Measurements from ENCODE around the gene CHMP2A. TPM values are rescaled to one million over a fixed set of nuclear protein-coding genes. Genes with fewer than 3 reads are reported as not detected.

CHMP2A gene
- total RNA-seq, 4 donors from 2014 or later = 104 to 129 (median 118) TPM

DNA sequence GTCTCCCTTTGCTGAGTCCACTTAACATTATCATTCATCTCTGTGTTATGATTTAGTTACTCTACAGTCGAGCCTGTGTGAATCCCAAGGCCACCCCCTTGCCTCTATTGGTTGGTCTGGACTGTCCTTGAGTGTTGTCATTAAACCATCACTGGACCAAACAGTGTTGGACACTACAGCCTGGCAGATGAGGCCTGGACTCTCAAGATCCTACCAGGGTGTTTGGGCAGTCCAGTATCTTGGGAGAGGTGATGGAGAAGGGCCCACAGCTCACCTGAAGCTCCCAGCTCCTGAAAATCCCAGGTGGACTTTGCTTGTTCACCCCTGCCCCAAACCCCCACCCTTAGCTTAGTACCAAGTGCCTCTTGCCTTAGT, 3.8 kb downstream of the CHMP2A start:
- H3K4me3 ChIP-seq (ENCODE audit: low read depth, poor library complexity, severe bottlenecking) = no peak overlapping the region
- TF ChIP-seq, protein P1, sequence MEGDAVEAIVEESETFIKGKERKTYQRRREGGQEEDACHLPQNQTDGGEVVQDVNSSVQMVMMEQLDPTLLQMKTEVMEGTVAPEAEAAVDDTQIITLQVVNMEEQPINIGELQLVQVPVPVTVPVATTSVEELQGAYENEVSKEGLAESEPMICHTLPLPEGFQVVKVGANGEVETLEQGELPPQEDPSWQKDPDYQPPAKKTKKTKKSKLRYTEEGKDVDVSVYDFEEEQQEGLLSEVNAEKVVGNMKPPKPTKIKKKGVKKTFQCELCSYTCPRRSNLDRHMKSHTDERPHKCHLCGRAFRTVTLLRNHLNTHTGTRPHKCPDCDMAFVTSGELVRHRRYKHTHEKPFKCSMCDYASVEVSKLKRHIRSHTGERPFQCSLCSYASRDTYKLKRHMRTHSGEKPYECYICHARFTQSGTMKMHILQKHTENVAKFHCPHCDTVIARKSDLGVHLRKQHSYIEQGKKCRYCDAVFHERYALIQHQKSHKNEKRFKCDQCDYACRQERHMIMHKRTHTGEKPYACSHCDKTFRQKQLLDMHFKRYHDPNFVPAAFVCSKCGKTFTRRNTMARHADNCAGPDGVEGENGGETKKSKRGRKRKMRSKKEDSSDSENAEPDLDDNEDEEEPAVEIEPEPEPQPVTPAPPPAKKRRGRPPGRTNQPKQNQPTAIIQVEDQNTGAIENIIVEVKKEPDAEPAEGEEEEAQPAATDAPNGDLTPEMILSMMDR (IDR thresholded peaks at IDR 0.05) = no peak
- no peak for TF ChIP-seq POLR2A (IDR thresholded peaks at IDR 0.05)
- 45 to 58% methylated on average over 1 of the region's 1 CpG for WGBS, 2 donors
- intact Hi-C loops (cut with DNase I; ENCODE audit: low total_unique reads) = no loop called here
- no peak for DNase-seq (ENCODE audit: low spot score in 2 of 2)

DNA sequence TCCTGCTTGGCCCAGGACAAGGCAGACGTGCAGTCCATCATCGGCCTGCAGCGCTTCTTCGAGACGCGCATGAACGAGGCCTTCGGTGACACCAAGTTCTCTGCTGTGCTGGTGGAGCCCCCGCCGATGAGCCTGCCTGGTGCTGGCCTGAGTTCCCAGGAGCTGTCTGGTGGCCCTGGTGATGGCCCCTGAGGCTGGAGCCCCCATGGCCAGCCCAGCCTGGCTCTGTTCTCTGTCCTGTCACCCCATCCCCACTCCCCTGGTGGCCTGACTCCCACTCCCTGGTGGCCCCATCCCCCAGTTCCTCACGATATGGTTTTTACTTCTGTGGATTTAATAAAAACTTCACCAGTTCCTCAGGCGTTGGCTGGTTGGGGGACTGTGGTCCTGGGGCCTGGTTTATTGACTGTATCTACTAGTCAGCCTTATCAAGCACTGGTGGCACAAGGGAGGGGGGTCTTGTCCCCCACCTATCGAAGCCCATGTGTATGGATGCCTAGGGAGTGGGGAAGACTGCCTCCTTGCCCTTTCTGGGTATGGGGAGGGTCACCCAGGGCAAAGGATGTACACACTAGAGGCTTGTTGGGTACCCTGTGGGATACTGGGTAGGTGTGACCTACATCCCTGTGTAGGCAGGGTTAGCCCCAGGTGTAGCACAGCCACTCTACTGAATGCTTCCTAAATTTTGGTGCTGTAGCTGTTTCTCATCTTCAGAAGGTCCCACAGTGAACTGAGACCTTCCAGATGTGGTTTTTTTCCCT, 4.4 kb downstream of the CHMP2A start:
- TF ChIP-seq POLR2A (IDR thresholded peaks at IDR 0.05) = no peak
- 83 to 84% methylated on average over 13 of the region's 13 CpGs for WGBS, 2 donors
- intact Hi-C loops (cut with DNase I; ENCODE audit: low total_unique reads) = no loop called here
- H3K4me3 ChIP-seq (ENCODE audit: low read depth, poor library complexity, severe bottlenecking) = no peak overlapping the region
- no peak for DNase-seq (ENCODE audit: low spot score in 2 of 2)

DNA sequence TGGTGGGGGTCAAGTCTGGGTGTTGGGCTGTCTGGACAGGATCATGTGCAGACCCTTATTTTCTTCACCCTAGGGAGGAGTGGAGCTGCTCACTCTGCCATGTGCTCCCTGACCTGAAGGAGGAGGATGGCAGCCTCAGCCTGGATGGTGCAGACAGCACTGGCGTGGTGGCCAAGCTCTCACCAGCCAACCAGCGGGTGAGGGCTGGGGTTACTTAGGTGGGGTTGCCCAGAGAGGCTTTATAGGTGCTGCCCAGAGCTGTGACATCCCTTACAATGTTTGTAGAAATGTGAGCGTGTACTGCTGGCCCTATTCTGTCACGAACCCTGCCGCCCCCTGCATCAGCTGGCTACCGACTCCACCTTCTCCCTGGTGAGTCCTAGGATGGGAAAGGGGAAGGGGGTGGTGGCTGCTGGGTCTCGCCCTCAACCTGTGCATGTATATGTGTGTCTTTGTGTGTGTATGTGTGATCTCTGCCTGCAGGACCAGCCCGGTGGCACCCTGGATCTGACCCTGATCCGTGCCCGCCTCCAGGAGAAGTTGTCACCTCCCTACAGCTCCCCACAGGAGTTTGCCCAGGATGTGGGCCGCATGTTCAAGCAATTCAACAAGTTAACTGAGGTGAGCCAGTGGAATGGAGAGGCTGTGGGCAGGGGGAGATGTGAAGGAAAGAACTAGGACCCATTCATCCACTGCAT, 5.1 kb downstream of the CHMP2A start:
- no peak overlapping the region for H3K4me3 ChIP-seq (ENCODE audit: low read depth, poor library complexity, severe bottlenecking)
- no peak for DNase-seq (ENCODE audit: low spot score in 2 of 2)
- intact Hi-C loops (cut with DNase I; ENCODE audit: low total_unique reads) = no loop called here
- TF ChIP-seq, protein P1 (IDR thresholded peaks at IDR 0.05) = no peak
- no peak for TF ChIP-seq POLR2A (IDR thresholded peaks at IDR 0.05)
- WGBS, 2 donors = 83 to 86% methylated on average over 11 of the region's 11 CpGs

DNA sequence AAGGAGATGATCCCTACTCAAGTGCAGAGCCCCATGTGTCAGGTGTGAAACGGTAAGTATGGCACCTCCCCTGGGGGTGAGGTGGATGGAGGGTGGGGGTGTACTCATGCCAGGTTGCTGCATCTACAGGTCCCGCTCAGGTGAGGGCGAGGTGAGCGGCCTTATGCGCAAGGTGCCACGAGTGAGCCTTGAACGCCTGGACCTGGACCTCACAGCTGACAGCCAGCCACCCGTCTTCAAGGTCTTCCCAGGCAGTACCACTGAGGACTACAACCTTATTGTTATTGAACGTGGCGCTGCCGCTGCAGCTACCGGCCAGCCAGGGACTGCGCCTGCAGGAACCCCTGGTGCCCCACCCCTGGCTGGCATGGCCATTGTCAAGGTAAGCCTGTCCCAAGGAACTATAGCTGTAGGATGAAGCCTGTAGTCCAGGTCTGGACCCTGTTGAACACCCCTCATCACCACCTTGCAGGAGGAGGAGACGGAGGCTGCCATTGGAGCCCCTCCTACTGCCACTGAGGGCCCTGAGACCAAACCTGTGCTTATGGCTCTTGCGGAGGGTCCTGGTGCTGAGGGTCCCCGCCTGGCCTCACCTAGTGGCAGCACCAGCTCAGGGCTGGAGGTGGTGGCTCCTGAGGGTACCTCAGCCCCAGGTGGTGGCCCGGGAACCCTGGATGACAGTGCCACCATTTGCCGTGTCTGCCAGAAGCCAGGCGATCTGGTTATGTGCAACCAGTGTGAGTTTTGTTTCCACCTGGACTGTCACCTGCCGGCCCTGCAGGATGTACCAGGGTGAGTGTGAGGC, 5.8 kb downstream of the CHMP2A start:
- TF ChIP-seq, protein P1 (IDR thresholded peaks at IDR 0.05) = no peak
- 89% methylated on average over 19 of the region's 20 CpGs for WGBS, 2 donors
- no peak for DNase-seq (ENCODE audit: low spot score in 2 of 2)
- intact Hi-C loops (cut with DNase I; ENCODE audit: low total_unique reads) = no loop called here
- H3K4me3 ChIP-seq (ENCODE audit: low read depth, poor library complexity, severe bottlenecking) = no peak overlapping the region

DNA sequence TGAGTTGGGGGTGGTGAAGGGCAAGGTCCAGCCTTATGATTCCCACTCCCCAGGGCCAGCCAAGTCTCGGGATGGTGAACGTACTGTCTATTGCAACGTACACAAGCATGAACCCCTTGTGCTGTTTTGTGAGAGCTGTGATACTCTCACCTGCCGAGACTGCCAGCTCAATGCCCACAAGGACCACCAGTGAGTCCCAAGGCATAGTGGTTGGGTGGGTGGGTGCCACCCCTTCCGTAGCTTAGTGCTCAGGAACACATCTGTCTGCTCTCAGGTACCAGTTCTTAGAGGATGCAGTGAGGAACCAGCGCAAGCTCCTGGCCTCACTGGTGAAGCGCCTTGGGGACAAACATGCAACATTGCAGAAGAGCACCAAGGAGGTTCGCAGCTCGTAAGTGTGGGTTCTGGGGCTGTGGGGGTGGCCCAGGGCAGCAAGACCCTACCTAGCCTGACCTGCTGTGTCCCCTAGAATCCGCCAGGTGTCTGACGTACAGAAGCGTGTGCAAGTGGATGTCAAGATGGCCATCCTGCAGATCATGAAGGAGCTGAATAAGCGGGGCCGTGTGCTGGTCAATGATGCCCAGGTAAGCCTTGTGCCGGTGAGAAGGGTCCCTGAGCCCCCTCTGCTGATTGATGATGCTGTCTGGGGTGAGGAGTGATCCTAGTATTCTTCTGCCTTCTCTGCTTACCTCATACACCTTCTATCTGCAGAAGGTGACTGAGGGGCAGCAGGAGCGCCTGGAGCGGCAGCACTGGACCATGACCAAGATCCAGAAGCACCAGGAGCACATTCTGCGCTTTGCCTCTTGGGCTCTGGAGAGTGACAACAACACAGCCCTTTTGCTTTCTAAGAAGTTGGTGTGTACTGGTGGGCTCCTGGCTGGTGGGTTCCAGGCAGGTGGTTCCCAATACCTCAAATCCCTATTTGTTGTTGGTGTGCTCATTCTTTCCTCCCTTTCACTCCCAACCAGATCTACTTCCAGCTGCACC, 7.3 kb downstream of the CHMP2A start:
- TF ChIP-seq, protein P1 (IDR thresholded peaks at IDR 0.05) = no peak
- TF ChIP-seq POLR2A (IDR thresholded peaks at IDR 0.05) = no peak
- intact Hi-C loops (cut with DNase I; ENCODE audit: low total_unique reads) = no loop called here
- DNase-seq (ENCODE audit: low spot score in 2 of 2) = no peak
- no peak overlapping the region for H3K4me3 ChIP-seq (ENCODE audit: low read depth, poor library complexity, severe bottlenecking)
- 89 to 91% methylated on average over 18 of the region's 18 CpGs for WGBS, 2 donors

Measured in lower leg skin (tissue), 4 donors.